Spinal cord (tissue), 10 donors: Measurements from ENCODE around the gene CDH20. TPM values are rescaled to one million over a fixed set of nuclear protein-coding genes. Genes with fewer than 3 reads are reported as not detected.

Source experiments
- DNase-seq, 6 donors: peaks; one replicate each; pipeline versions ENCODE4 v3.0.0 to v3.0.0-alpha.2; 2013 to 2015; ENCODE audit warnings: low spot score in 6 of 6, low read depth in 4 of 6
- H3K27ac ChIP-seq: one replicate; pipeline ENCODE4 v1.5.1; 2013; ENCODE audit warnings: low read depth, low read length, control low read depth
- H3K27me3 ChIP-seq: one replicate; pipeline ENCODE4 v1.6.1; 2013; ENCODE audit warnings: low read length; ENCODE audit not compliant: control insufficient read depth, insufficient read depth
- H3K36me3 ChIP-seq: one replicate; pipeline ENCODE4 v1.6.1; 2013; ENCODE audit warnings: low read length; ENCODE audit not compliant: control insufficient read depth, insufficient read depth
- H3K4me1 ChIP-seq: one replicate; pipeline ENCODE4 v1.6.1; 2013; ENCODE audit warnings: low read length; ENCODE audit not compliant: control insufficient read depth, insufficient read depth
- H3K4me3 ChIP-seq: one replicate; pipeline ENCODE4 v1.5.1; 2013; ENCODE audit warnings: low read depth, low read length, control low read depth
- H3K9me3 ChIP-seq: one replicate; pipeline ENCODE4 v1.6.1; 2013; ENCODE audit warnings: low read length; ENCODE audit not compliant: control insufficient read depth, insufficient read depth
- WGBS: methylation state at CpG from one replicate; pipeline ENCODE4 v1.1.5; 2013; ENCODE audit warnings: missing lambda C conversion rate; ENCODE audit not compliant: insufficient coverage; 5-methylcytosine and 5-hydroxymethylcytosine counted together
- polyA plus RNA-seq, 2 donors: library from polyadenylated mRNA; unstranded; fragments of 120-200 nt; gene quantifications; one replicate each; pipeline ENCODE4 v1.2.1, GENCODE V29; 2013; ENCODE audit not compliant: insufficient read length in 2 of 2
- total RNA-seq, 2 donors: library from RNA; depleted of rRNA in 1 of 2; stranded (reverse); fragments of 120-200 nt in 1 of 2; fragments of >200 nt in 1 of 2; gene quantifications; one replicate each; pipeline versions ENCODE4 v1.2.3 to v1.2.4, GENCODE V29; 2013 to 2014
- donor health status: healthy.

CDH20 gene
- total and polyA plus RNA-seq, 4 donors, result 17.2 to 42.9 (median 31.3) TPM

GRCh38 chr18:61336766-61337165, 3.5 kb downstream of the CDH20 start:
- H3K36me3 ChIP-seq, result no peaks in the 10 kb centered on the region
- H3K4me3 ChIP-seq, result peak overlapping the region; percentile 75
- peak overlapping the region; percentile 91 for H3K27ac ChIP-seq
- 17% methylated on average over 4 of the region's 6 CpGs for WGBS
- H3K27me3 ChIP-seq, result peaks cover 9% of the 10 kb centered on the region
- H3K9me3 ChIP-seq, result no peaks in the 10 kb centered on the region
- peaks cover 18% of the 10 kb centered on the region for H3K4me1 ChIP-seq
- DNase-seq, result peak in 4 of 6 donors; percentile 68 to 87 (median 78)

- no CpG with 5 or more reads among the region's 3 CpGs for WGBS
- H3K27ac ChIP-seq, result peak overlapping the region; percentile 42
- peaks cover 9% of the 10 kb centered on the region for H3K27me3 ChIP-seq
- no peak overlapping the region for H3K4me3 ChIP-seq
- H3K4me1 ChIP-seq, result peaks cover 18% of the 10 kb centered on the region
- no peaks in the 10 kb centered on the region for H3K9me3 ChIP-seq
- DNase-seq, result peak in 1 of 6 donors; percentile 7
- no peaks in the 10 kb centered on the region for H3K36me3 ChIP-seq
Measured at GRCh38 chr18:61337527-61337926, 4.3 kb downstream of the CDH20 start.

GRCh38 chr18:61340148-61340547, 6.9 kb downstream of the CDH20 start:
- no CpG with 5 or more reads among the region's 1 CpG for WGBS
- Histone ChIP-seq H3K4me3 (no peak overlapping the region), H3K27me3 (no peaks in the 10 kb centered on the region), H3K27ac (no peak overlapping the region), H3K9me3 (no peaks in the 10 kb centered on the region), H3K4me1 (peaks cover 2% of the 10 kb centered on the region), H3K36me3 (no peaks in the 10 kb centered on the region)
- DNase-seq, result peak in 2 of 6 donors; percentile 24 to 37

- Histone ChIP-seq H3K27ac (no peak overlapping the region), H3K27me3 (no peaks in the 10 kb centered on the region), H3K4me3 (no peak overlapping the region), H3K36me3 (no peaks in the 10 kb centered on the region), H3K9me3 (no peaks in the 10 kb centered on the region), H3K4me1 (no peaks in the 10 kb centered on the region)
- no peak for DNase-seq
Measured at GRCh38 chr18:61348230-61348629, 15.0 kb downstream of the CDH20 start.

GRCh38 chr18:61350578-61350977, 17.3 kb downstream of the CDH20 start:
- WGBS, result no CpG with 5 or more reads among the region's 2 CpGs
- Histone ChIP-seq H3K27me3 (no peaks in the 10 kb centered on the region), H3K27ac (no peak overlapping the region)

GRCh38 chr18:61352059-61352458, 18.8 kb downstream of the CDH20 start:
- no peaks in the 10 kb centered on the region for H3K9me3 ChIP-seq
- H3K27ac ChIP-seq, result no peak overlapping the region
- WGBS, result 50% methylated on average over 1 of the region's 1 CpG
- no peaks in the 10 kb centered on the region for H3K36me3 ChIP-seq
- DNase-seq, result peak in 2 of 6 donors; percentile 13 to 16
- no peaks in the 10 kb centered on the region for H3K27me3 ChIP-seq
- H3K4me1 ChIP-seq, result no peaks in the 10 kb centered on the region
- H3K4me3 ChIP-seq, result no peak overlapping the region

More at GRCh38 chr18:61350578-61350977, 17.3 kb downstream of the CDH20 start:
- no peaks in the 10 kb centered on the region for H3K9me3 ChIP-seq
- no peaks in the 10 kb centered on the region for H3K4me1 ChIP-seq
- no peaks in the 10 kb centered on the region for H3K36me3 ChIP-seq
- no peak overlapping the region for H3K4me3 ChIP-seq
- DNase-seq, result no peak

GRCh38 chr18:61352611-61353010, 19.4 kb downstream of the CDH20 start:
- Histone ChIP-seq H3K27ac (no peak overlapping the region), H3K4me3 (no peak overlapping the region), H3K9me3 (no peaks in the 10 kb centered on the region)

GRCh38 chr18:61360404-61361383, 27.5 kb downstream of the CDH20 start:
- Histone ChIP-seq H3K4me3 (no peak overlapping the region), H3K27me3 (no peaks in the 10 kb centered on the region), H3K4me1 (peaks cover 5% of the 10 kb centered on the region), H3K27ac (no peak overlapping the region), H3K9me3 (no peaks in the 10 kb centered on the region), H3K36me3 (no peaks in the 10 kb centered on the region)
- WGBS, result 82% methylated on average over 3 of the region's 7 CpGs
- DNase-seq, result no peak

More at GRCh38 chr18:61352611-61353010, 19.4 kb downstream of the CDH20 start:
- Histone ChIP-seq H3K4me1 (no peaks in the 10 kb centered on the region), H3K27me3 (no peaks in the 10 kb centered on the region), H3K36me3 (no peaks in the 10 kb centered on the region)
- DNase-seq, result no peak

GRCh38 chr18:61362511-61362910, 29.3 kb downstream of the CDH20 start:
- no peak for DNase-seq
- no CpG with 5 or more reads among the region's 1 CpG for WGBS
- H3K27me3 ChIP-seq, result no peaks in the 10 kb centered on the region
- peaks cover 5% of the 10 kb centered on the region for H3K4me1 ChIP-seq
- no peaks in the 10 kb centered on the region for H3K36me3 ChIP-seq
- H3K4me3 ChIP-seq, result no peak overlapping the region
- H3K9me3 ChIP-seq, result no peaks in the 10 kb centered on the region
- H3K27ac ChIP-seq, result no peak overlapping the region

- H3K4me3 ChIP-seq, result no peak overlapping the region
- H3K9me3 ChIP-seq, result no peaks in the 10 kb centered on the region
- no peak overlapping the region for H3K27ac ChIP-seq
- peak in 1 of 6 donors; percentile 6 for DNase-seq
- H3K4me1 ChIP-seq, result peaks cover 5% of the 10 kb centered on the region
- no peaks in the 10 kb centered on the region for H3K36me3 ChIP-seq
- H3K27me3 ChIP-seq, result no peaks in the 10 kb centered on the region
- no CpG with 5 or more reads among the region's 1 CpG for WGBS
Measured at GRCh38 chr18:61364953-61365352, 31.7 kb downstream of the CDH20 start.
